ENCODE measurements around the gene PRDM15.

The PRDM15 gene

GRCh38 chr21:41824466-41825207, 54.5 kb downstream of the PRDM15 start:
- Histone ChIP-seq H3K4me1 (ENCODE audit: insufficient read depth, low read length, poor library complexity, severe bottlenecking) (no peaks in the 10 kb centered on the region), H3F3A (ENCODE audit: low read depth) (no peaks in the 10 kb centered on the region), H3K4me3 (ENCODE audit: low read length, poor library complexity, severe bottlenecking) (no peak overlapping the region), H3K9me2 (replicated peaks; ENCODE audit: low read depth, low read length) (no peaks in the 10 kb centered on the region), H4K20me1 (ENCODE audit: insufficient read depth, low read length, poor library complexity, severe bottlenecking) (no peaks in the 10 kb centered on the region), H3K79me2 (ENCODE audit: insufficient read depth, low read length) (no peaks in the 10 kb centered on the region), H3K4me2 (ENCODE audit: low read depth, low read length, poor library complexity, severe bottlenecking) (no peak overlapping the region), H3K9ac (ENCODE audit: low read depth, low read length, poor library complexity, severe bottlenecking) (no peak overlapping the region), H3K36me3 (ENCODE audit: insufficient read depth, low read length) (peaks cover 27% of the 10 kb centered on the region; the same call in 1 of the 2 replicates), H2AFZ (ENCODE audit: low read length) (no peak overlapping the region), H3K9me3 (ENCODE audit: insufficient read depth, low read depth, low read length) (no peaks in the 10 kb centered on the region), H3K27me3 (ENCODE audit: insufficient read depth, low read length, poor library complexity, severe bottlenecking) (no peaks in the 10 kb centered on the region)
- TF ChIP-seq EZH2phosphoT487 (IDR thresholded peaks at IDR 0.05; ENCODE audit: borderline replicate concordance) (no peak), CTCF (conservative IDR thresholded peaks at IDR 0.05; ENCODE audit: low read length) (no peak)

GRCh38 chr21:41823906-41824305, 55.2 kb downstream of the PRDM15 start:
- TF ChIP-seq CTCF (conservative IDR thresholded peaks at IDR 0.05; ENCODE audit: low read length) (no peak), EZH2phosphoT487 (IDR thresholded peaks at IDR 0.05; ENCODE audit: borderline replicate concordance) (no peak)
- H3K27me3 ChIP-seq (ENCODE audit: insufficient read depth, low read length, poor library complexity, severe bottlenecking), result no peaks in the 10 kb centered on the region
- H3K9me2 ChIP-seq (replicated peaks; ENCODE audit: low read depth, low read length), result no peaks in the 10 kb centered on the region
- H3K4me2 ChIP-seq (ENCODE audit: low read depth, low read length, poor library complexity, severe bottlenecking), result no peak overlapping the region
- H3F3A ChIP-seq (ENCODE audit: low read depth), result no peaks in the 10 kb centered on the region
- no peak overlapping the region for H2AFZ ChIP-seq (ENCODE audit: low read length)
- H3K36me3 ChIP-seq (ENCODE audit: insufficient read depth, low read length), result peaks cover 27% of the 10 kb centered on the region; the same call in 1 of the 2 replicates
- no peak overlapping the region for H3K4me3 ChIP-seq (ENCODE audit: low read length, poor library complexity, severe bottlenecking)
- H3K4me1 ChIP-seq (ENCODE audit: insufficient read depth, low read length, poor library complexity, severe bottlenecking), result no peaks in the 10 kb centered on the region
- H3K9ac ChIP-seq (ENCODE audit: low read depth, low read length, poor library complexity, severe bottlenecking), result no peak overlapping the region
- H3K79me2 ChIP-seq (ENCODE audit: insufficient read depth, low read length), result no peaks in the 10 kb centered on the region
- H3K9me3 ChIP-seq (ENCODE audit: insufficient read depth, low read depth, low read length), result no peaks in the 10 kb centered on the region
- no peaks in the 10 kb centered on the region for H4K20me1 ChIP-seq (ENCODE audit: insufficient read depth, low read length, poor library complexity, severe bottlenecking)

- no peaks in the 10 kb centered on the region for H4K20me1 ChIP-seq (ENCODE audit: insufficient read depth, low read length, poor library complexity, severe bottlenecking)
- no peaks in the 10 kb centered on the region for H3F3A ChIP-seq (ENCODE audit: low read depth)
- H3K9ac ChIP-seq (ENCODE audit: low read depth, low read length, poor library complexity, severe bottlenecking), result no peak overlapping the region
- no peaks in the 10 kb centered on the region for H3K79me2 ChIP-seq (ENCODE audit: insufficient read depth, low read length)
- no peaks in the 10 kb centered on the region for H3K9me3 ChIP-seq (ENCODE audit: insufficient read depth, low read depth, low read length)
- TF ChIP-seq EZH2phosphoT487 (IDR thresholded peaks at IDR 0.05; ENCODE audit: borderline replicate concordance) (no peak), CTCF (conservative IDR thresholded peaks at IDR 0.05; ENCODE audit: low read length) (no peak)
- H3K4me3 ChIP-seq (ENCODE audit: low read length, poor library complexity, severe bottlenecking), result no peak overlapping the region
- no peak overlapping the region for H2AFZ ChIP-seq (ENCODE audit: low read length)
- no peaks in the 10 kb centered on the region for H3K9me2 ChIP-seq (replicated peaks; ENCODE audit: low read depth, low read length)
- H3K4me1 ChIP-seq (ENCODE audit: insufficient read depth, low read length, poor library complexity, severe bottlenecking), result no peaks in the 10 kb centered on the region
- H3K36me3 ChIP-seq (ENCODE audit: insufficient read depth, low read length), result peaks cover 27% of the 10 kb centered on the region; the same call in 1 of the 2 replicates
- no peaks in the 10 kb centered on the region for H3K27me3 ChIP-seq (ENCODE audit: insufficient read depth, low read length, poor library complexity, severe bottlenecking)
- no peak overlapping the region for H3K4me2 ChIP-seq (ENCODE audit: low read depth, low read length, poor library complexity, severe bottlenecking)
Observed at GRCh38 chr21:41823166-41823565, 56.0 kb downstream of the PRDM15 start.
